Stomach (tissue), 9 donors: ENCODE measurements around the gene MEIOSIN. TPM values are rescaled to one million over a fixed set of nuclear protein-coding genes. Genes with fewer than 3 reads are reported as not detected.

ENCODE experiments used
- DNase-seq, 2 donors: peaks; one replicate each; pipeline versions ENCODE4 v3.0.0 to v3.0.0-alpha.2; 2013 to 2019
- H3K27ac ChIP-seq, 5 donors: fragments of 200-600 bp in 4 of 5; sonication (generic) in 4 of 5; one replicate each; pipeline ENCODE4 v1.5.1; 2013 to 2019; ENCODE audit warnings: mild to moderate bottlenecking in 1 of 5, moderate library complexity in 1 of 5
- H3K27me3 ChIP-seq, 3 donors: fragments of 200-600 bp; sonication (generic); one replicate each; pipeline ENCODE4 v1.5.1; 2017 to 2019; ENCODE audit warnings: mixed run types in 1 of 3
- H3K36me3 ChIP-seq, 4 donors: fragments of 200-600 bp; sonication (generic); 1 replicate in 3 of 4; 2 replicates in 1 of 4; pipeline ENCODE4 v1.5.1; 2016 to 2019
- H3K4me1 ChIP-seq, 4 donors: fragments of 200-600 bp; sonication (generic); one replicate each; pipeline ENCODE4 v1.5.1; 2016 to 2019
- H3K4me3 ChIP-seq, 4 donors: fragments of 200-600 bp; sonication (generic) in 3 of 4; one replicate each; pipeline ENCODE4 v1.5.1; 2016 to 2019; ENCODE audit warnings: mild to moderate bottlenecking in 1 of 4
- H3K9me3 ChIP-seq, 4 donors: fragments of 200-600 bp; sonication (generic); one replicate each; pipeline ENCODE4 v1.5.1; 2016 to 2019
- EP300 ChIP-seq: sonication (generic); formaldehyde crosslinking; IDR thresholded peaks from one replicate; pipeline ENCODE4 v1.6.1; 2017; ENCODE audit warnings: antibody characterized with exemption
- POLR2A ChIP-seq, 4 donors: fragments of 450-650 bp; IDR thresholded peaks; one replicate each; pipeline ENCODE4 v1.6.1; 2016; ENCODE audit warnings: antibody characterized with exemption in 4 of 4, control low read depth in 2 of 4, mild to moderate bottlenecking in 1 of 4, moderate library complexity in 1 of 4
- POLR2AphosphoS5 ChIP-seq, 3 donors: sonication (generic); formaldehyde crosslinking; IDR thresholded peaks; one replicate each; pipeline ENCODE4 v1.6.1; 2016; ENCODE audit warnings: antibody characterized with exemption in 3 of 3
- WGBS, 5 donors: extraction: QIAGEN DNeasy Blood & Tissue Kit in 3 of 5; methylation state at CpG; one replicate each; pipeline versions ENCODE4 v1.1.5 to v1.1.7; 2013 to 2018; 5-methylcytosine and 5-hydroxymethylcytosine counted together
- intact Hi-C: fragments of 100-400 bp; cut with DNase I; formaldehyde crosslinking; loops from one replicate; pipeline ENCODE4 v1.15.1; 2023; ENCODE audit warnings: low total_unique reads
- polyA plus RNA-seq, 3 donors: library from polyadenylated mRNA; stranded (reverse); fragments of 200-250 nt; gene quantifications; one replicate each; pipeline ENCODE4 v1.2.3, GENCODE V29; 2013
- total RNA-seq, 5 donors: library from RNA; depleted of rRNA; stranded (reverse); fragments of >200 nt; gene quantifications; one replicate each; pipeline versions ENCODE4 v1.1.0 to v1.2.3, GENCODE V29; 2014 to 2016
- TF ChIP-seq, protein P1 (sequence below), 7 experiments: fragments of 450-650 bp in 4 of 7; fragments of 200-600 bp in 3 of 7; sonication (generic) in 3 of 7; IDR thresholded peaks; one replicate each; pipeline ENCODE4 v1.5.1; 2016 to 2019; ENCODE audit warnings: antibody characterized with exemption in 7 of 7, control low read depth in 2 of 7, mild to moderate bottlenecking in 1 of 7
- donor health status: healthy with polysubstance abuse.
- donor health status: Bipolar disorder and iron deficiency.
- donor health status: healthy.

MEIOSIN gene
- total and polyA plus RNA-seq, 8 donors, result not detected

DNA sequence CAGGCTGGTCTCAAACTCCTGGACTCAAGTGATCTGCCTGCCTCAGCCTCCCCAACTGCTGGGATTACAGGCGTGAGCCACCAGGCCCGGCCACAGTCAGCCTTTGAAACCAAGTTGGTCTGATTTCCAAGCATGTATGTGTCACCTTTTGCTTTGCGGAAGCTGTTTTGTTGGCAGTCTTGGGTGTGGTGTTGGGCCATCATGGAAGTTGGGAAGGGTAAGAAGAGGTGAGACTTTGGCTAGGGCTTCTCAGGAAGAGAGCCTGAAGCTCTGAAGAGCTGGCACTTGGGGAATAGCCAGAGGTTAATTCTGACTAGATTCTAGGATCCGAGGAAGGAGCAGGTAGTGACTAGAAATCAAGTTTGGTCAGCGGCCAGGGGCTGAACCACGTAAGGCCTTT, 79.1 kb downstream of the MEIOSIN start:
- intact Hi-C loops, result no loop called here
- 65 to 81% (median 78%) methylated on average over 6 of the region's 6 CpGs for WGBS, 5 donors
- H3K27me3 ChIP-seq, result peaks cover 0 to 24% (median 0%) of the 10 kb centered on the region in 3 donors
- no peak for TF ChIP-seq EP300
- no peak for TF ChIP-seq POLR2AphosphoS5 (IDR thresholded peaks at IDR 0.05)
- TF ChIP-seq, protein P1, sequence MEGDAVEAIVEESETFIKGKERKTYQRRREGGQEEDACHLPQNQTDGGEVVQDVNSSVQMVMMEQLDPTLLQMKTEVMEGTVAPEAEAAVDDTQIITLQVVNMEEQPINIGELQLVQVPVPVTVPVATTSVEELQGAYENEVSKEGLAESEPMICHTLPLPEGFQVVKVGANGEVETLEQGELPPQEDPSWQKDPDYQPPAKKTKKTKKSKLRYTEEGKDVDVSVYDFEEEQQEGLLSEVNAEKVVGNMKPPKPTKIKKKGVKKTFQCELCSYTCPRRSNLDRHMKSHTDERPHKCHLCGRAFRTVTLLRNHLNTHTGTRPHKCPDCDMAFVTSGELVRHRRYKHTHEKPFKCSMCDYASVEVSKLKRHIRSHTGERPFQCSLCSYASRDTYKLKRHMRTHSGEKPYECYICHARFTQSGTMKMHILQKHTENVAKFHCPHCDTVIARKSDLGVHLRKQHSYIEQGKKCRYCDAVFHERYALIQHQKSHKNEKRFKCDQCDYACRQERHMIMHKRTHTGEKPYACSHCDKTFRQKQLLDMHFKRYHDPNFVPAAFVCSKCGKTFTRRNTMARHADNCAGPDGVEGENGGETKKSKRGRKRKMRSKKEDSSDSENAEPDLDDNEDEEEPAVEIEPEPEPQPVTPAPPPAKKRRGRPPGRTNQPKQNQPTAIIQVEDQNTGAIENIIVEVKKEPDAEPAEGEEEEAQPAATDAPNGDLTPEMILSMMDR (IDR thresholded peaks at IDR 0.05), result no peak
- no peak for TF ChIP-seq POLR2A (IDR thresholded peaks at IDR 0.05)
- H3K4me1 ChIP-seq, result peaks cover 4 to 33% (median 15%) of the 10 kb centered on the region in 4 donors
- no peaks in the 10 kb centered on the region for H3K9me3 ChIP-seq
- peaks cover 0 to 11% (median 5%) of the 10 kb centered on the region in 4 donors for H3K36me3 ChIP-seq
- DNase-seq, result peak in 1 of 2 donors; percentile 9
- no peak overlapping the region for H3K27ac ChIP-seq
- H3K4me3 ChIP-seq, result no peak overlapping the region

Other genes starting within 250 kb of the MEIOSIN start
- gene RTN2, start 236.4 kb upstream of the MEIOSIN start, total RNA-seq, result 10 to 100 TPM in 2 of 5 donors, 1 to 10 TPM in 2, not detected in 1; 2.0 to 37.3 (median 10.6) TPM
- gene RTN2, start 236.4 kb upstream of the MEIOSIN start, polyA plus RNA-seq, result 1 to 10 TPM; 4.7 to 9.3 (median 7.9) TPM
- gene PPM1N, start 235.0 kb upstream of the MEIOSIN start, total RNA-seq, result 1 to 10 TPM in 1 of 5 donors, under 1 TPM in 1, not detected in 3; 0.92 to 1.6 TPM
- gene PPM1N, start 235.0 kb upstream of the MEIOSIN start, polyA plus RNA-seq, result 1 to 10 TPM; 1.9 to 5.2 (median 4.9) TPM
- gene VASP, start 226.0 kb upstream of the MEIOSIN start, total RNA-seq, result 100 to 1,000 TPM in 3 of 5 donors, 10 to 100 TPM in 2; 48.4 to 280 (median 119) TPM
- 100 to 1,000 TPM in 1 of 3 donors, 10 to 100 TPM in 2; 62.8 to 149 (median 76.0) TPM for gene VASP, start 226.0 kb upstream of the MEIOSIN start, polyA plus RNA-seq
- gene OPA3, start 148.6 kb upstream of the MEIOSIN start, total RNA-seq, result 10 to 100 TPM in 1 of 5 donors, 1 to 10 TPM in 3, under 1 TPM in 1; under 0.01 to 27.5 (median 3.7) TPM
- 1 to 10 TPM; 2.9 to 5.5 (median 4.9) TPM for gene OPA3, start 148.6 kb upstream of the MEIOSIN start, polyA plus RNA-seq
- gene GPR4, start 131.2 kb upstream of the MEIOSIN start, total RNA-seq, result 1 to 10 TPM; 1.3 to 5.8 (median 2.0) TPM
- gene GPR4, start 131.2 kb upstream of the MEIOSIN start, polyA plus RNA-seq, result 1 to 10 TPM in 2 of 3 donors, under 1 TPM in 1; 0.60 to 3.2 (median 2.9) TPM
- gene EML2, start 94.0 kb upstream of the MEIOSIN start, total RNA-seq, result 100 to 1,000 TPM in 2 of 5 donors, 10 to 100 TPM in 3; 17.8 to 387 (median 33.8) TPM
- 10 to 100 TPM; 28.6 to 53.0 (median 31.8) TPM for gene EML2, start 94.0 kb upstream of the MEIOSIN start, polyA plus RNA-seq
- gene GIPR, start 65.2 kb upstream of the MEIOSIN start, total RNA-seq, result 10 to 100 TPM in 3 of 5 donors, 1 to 10 TPM in 2; 5.1 to 44.9 (median 11.9) TPM
- 1 to 10 TPM; 1.9 to 2.4 (median 2.1) TPM for gene GIPR, start 65.2 kb upstream of the MEIOSIN start, polyA plus RNA-seq
- 100 to 1,000 TPM in 3 of 5 donors, 10 to 100 TPM in 2; 79.9 to 217 (median 127) TPM for gene SNRPD2, start 41.5 kb upstream of the MEIOSIN start, total RNA-seq
- gene SNRPD2, start 41.5 kb upstream of the MEIOSIN start, polyA plus RNA-seq, result 100 to 1,000 TPM; 378 to 511 (median 467) TPM
- gene QPCTL, start 40.8 kb upstream of the MEIOSIN start, total RNA-seq, result 10 to 100 TPM in 2 of 5 donors, 1 to 10 TPM in 3; 5.8 to 33.6 (median 7.6) TPM
- gene QPCTL, start 40.8 kb upstream of the MEIOSIN start, polyA plus RNA-seq, result 1 to 10 TPM; 1.7 to 7.0 (median 4.2) TPM
- 10 to 100 TPM in 3 of 5 donors, 1 to 10 TPM in 2; 4.0 to 61.7 (median 12.3) TPM for gene FBXO46, start 2.5 kb upstream of the MEIOSIN start, total RNA-seq
- 10 to 100 TPM in 1 of 3 donors, 1 to 10 TPM in 2; 6.3 to 10.1 (median 7.9) TPM for gene FBXO46, start 2.5 kb upstream of the MEIOSIN start, polyA plus RNA-seq
- 10 to 100 TPM in 4 of 5 donors, 1 to 10 TPM in 1; 4.0 to 39.1 (median 25.9) TPM for gene SIX5, start 35.8 kb downstream of the MEIOSIN start, total RNA-seq
- 10 to 100 TPM; 14.4 to 23.3 (median 16.6) TPM for gene SIX5, start 35.8 kb downstream of the MEIOSIN start, polyA plus RNA-seq
- 100 to 1,000 TPM in 2 of 5 donors, 10 to 100 TPM in 3; 53.1 to 248 (median 72.8) TPM for gene DMPK, start 49.1 kb downstream of the MEIOSIN start, total RNA-seq
- gene DMPK, start 49.1 kb downstream of the MEIOSIN start, polyA plus RNA-seq, result 10 to 100 TPM; 27.2 to 76.9 (median 56.5) TPM
- 10 to 100 TPM in 4 of 5 donors, 1 to 10 TPM in 1; 5.3 to 52.1 (median 27.9) TPM for gene DMWD, start 59.4 kb downstream of the MEIOSIN start, total RNA-seq
- 10 to 100 TPM; 12.8 to 17.4 (median 15.9) TPM for gene DMWD, start 59.4 kb downstream of the MEIOSIN start, polyA plus RNA-seq
- 1 to 10 TPM in 2 of 5 donors, under 1 TPM in 1, not detected in 2; 0.37 to 5.8 (median 1.4) TPM for gene RSPH6A, start 81.9 kb downstream of the MEIOSIN start, total RNA-seq
- not detected for gene RSPH6A, start 81.9 kb downstream of the MEIOSIN start, polyA plus RNA-seq
- 100 to 1,000 TPM in 2 of 5 donors, 10 to 100 TPM in 3; 32.2 to 420 (median 84.6) TPM for gene SYMPK, start 129.7 kb downstream of the MEIOSIN start, total RNA-seq
- 100 to 1,000 TPM in 1 of 3 donors, 10 to 100 TPM in 2; 71.9 to 101 (median 75.0) TPM for gene SYMPK, start 129.7 kb downstream of the MEIOSIN start, polyA plus RNA-seq
- gene FOXA3, start 130.9 kb downstream of the MEIOSIN start, total RNA-seq, result 10 to 100 TPM in 4 of 5 donors, 1 to 10 TPM in 1; 7.6 to 46.7 (median 18.5) TPM
- gene FOXA3, start 130.9 kb downstream of the MEIOSIN start, polyA plus RNA-seq, result 10 to 100 TPM; 11.9 to 65.8 (median 41.0) TPM
- 10 to 100 TPM in 4 of 5 donors, not detected in 1; 13.4 to 75.9 (median 24.1) TPM for gene IRF2BP1, start 152.7 kb downstream of the MEIOSIN start, total RNA-seq
- 10 to 100 TPM; 11.5 to 12.8 (median 12.8) TPM for gene IRF2BP1, start 152.7 kb downstream of the MEIOSIN start, polyA plus RNA-seq
- gene MYPOP, start 169.2 kb downstream of the MEIOSIN start, total RNA-seq, result 10 to 100 TPM in 1 of 5 donors, 1 to 10 TPM in 1, under 1 TPM in 3; 0.58 to 12.2 (median 0.73) TPM
- 1 to 10 TPM; 4.2 to 5.0 (median 5.0) TPM for gene MYPOP, start 169.2 kb downstream of the MEIOSIN start, polyA plus RNA-seq
- gene NANOS2, start 181.3 kb downstream of the MEIOSIN start, total RNA-seq, result not detected
- gene NANOS2, start 181.3 kb downstream of the MEIOSIN start, polyA plus RNA-seq, result not detected
- gene NOVA2, start 240.4 kb downstream of the MEIOSIN start, total RNA-seq, result 1 to 10 TPM in 2 of 5 donors, under 1 TPM in 1, not detected in 2; 0.45 to 1.8 (median 1.2) TPM
- gene NOVA2, start 240.4 kb downstream of the MEIOSIN start, polyA plus RNA-seq, result 10 to 100 TPM in 1 of 3 donors, 1 to 10 TPM in 1, under 1 TPM in 1; 0.38 to 10.7 (median 1.4) TPM